GM23248 (cell line): ENCODE data around the gene C4orf46.

ENCODE experiments used
- EZH2 ChIP-seq: fragments of 200-600 bp; sonication (generic); IDR thresholded peaks from 2 replicates; pipeline ENCODE4 v1.6.1; 2018; ENCODE audit warnings: antibody characterized with exemption, mild to moderate bottlenecking; ENCODE audit not compliant: insufficient read depth, poor library complexity, severe bottlenecking
- EZH2phosphoT487 ChIP-seq: fragments of 200-600 bp; sonication (generic); IDR thresholded peaks from 2 replicates; pipeline ENCODE4 v1.6.1; 2018; ENCODE audit warnings: antibody characterized with exemption, moderate library complexity, mild to moderate bottlenecking, low read depth; ENCODE audit not compliant: insufficient read depth

DNA sequence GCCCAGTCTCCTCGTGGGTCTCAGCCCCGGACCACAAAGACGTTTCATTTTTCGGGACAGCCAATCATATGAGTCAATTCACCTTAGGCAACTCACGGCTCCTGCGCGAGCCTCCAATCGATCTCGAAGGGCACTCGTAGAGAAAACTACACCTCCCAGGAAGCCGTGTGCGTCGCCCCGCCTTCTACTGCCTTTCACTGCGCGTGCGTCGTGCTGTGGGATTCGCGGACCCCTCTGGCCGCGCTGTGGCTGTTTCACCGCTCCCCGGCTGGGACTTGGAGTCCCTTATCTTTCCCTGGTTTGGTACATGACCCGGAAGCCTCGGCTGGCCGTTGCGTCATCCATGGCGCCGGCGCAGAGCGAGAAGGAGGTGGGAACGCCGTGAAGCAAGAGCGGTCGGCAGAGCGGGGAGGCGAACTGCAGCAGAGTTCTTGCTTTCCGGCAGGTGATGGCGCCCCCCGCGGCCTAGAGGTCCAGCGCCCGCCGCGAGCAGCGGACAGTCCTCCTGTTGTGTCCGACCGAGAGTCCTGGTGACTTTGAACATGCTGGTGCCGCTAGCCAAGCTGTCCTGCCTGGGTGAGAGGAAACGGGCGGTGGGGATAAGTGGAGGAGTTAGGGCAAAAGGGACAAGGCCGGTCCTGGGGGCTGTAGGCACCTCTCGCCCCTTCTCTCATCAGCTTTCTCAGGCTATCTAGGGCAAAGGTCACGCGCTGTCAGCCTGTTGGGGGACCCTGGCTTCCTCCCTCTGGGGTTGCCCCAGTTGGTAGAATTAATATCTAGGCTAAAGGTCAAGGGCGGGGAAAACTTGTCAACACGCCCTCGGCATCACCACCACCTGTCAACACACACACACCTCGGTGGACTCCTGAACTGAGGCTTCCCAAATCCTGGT, 474 bp upstream of the C4orf46 start, which contains the start of gene ETFDH:
- TF ChIP-seq EZH2 (no peak), EZH2phosphoT487 (no peak)
